ENCODE data around the gene TFPT.
A peak's percentile ranks its signal among the peaks of the same experiment; 100 is the strongest.

TFPT gene

DNA sequence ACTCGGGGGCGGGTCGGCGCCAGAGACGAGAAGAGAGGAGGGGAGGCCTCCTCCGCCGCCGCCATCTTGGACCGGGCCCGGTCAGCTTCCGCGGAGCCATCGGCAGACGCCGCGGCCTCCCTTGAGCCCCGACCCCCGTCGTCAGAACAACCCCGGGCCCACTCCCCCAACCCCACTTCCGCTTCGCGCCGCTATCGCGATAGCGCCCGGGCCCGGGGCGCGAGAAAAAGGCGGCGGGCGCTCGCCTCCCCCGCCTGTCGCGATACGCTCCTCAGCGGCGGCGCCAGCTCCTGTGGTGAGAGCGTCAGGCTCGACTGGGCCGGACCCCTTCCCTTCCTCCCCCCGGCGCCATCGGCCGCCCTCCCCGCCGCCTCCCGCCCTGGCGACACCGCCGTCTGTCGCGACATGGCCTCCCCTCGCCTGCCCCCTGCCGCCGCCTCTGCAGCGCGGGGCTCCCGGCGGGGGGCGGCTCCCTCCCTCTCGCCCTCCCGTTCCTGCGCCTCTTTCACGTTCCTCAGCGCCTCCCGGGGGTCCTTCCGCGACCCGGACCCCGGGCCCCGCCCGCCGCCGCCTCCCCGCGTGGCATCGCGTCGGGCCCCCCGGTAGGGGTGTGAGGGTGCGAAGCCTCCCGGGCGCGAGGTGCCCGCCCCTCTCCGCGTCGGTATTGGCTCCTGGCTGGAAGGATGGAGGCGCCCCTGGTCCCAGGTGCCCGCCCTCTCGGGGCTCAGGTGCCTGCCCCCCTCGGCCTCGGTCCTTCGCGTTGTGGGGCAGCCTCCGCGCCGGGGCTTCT lies 22.4 kb upstream of the TFPT start, which contains the start of gene CNOT3:
Gene CNOT3, plus strand, starts transcription at position 64 of the 790 bp plus-strand sequence. CDS start 5,217 bp downstream, outside the sequence.
- peak; percentile 55 for DNase-seq (ENCODE audit: low spot score)
- TF ChIP-seq, protein P1, sequence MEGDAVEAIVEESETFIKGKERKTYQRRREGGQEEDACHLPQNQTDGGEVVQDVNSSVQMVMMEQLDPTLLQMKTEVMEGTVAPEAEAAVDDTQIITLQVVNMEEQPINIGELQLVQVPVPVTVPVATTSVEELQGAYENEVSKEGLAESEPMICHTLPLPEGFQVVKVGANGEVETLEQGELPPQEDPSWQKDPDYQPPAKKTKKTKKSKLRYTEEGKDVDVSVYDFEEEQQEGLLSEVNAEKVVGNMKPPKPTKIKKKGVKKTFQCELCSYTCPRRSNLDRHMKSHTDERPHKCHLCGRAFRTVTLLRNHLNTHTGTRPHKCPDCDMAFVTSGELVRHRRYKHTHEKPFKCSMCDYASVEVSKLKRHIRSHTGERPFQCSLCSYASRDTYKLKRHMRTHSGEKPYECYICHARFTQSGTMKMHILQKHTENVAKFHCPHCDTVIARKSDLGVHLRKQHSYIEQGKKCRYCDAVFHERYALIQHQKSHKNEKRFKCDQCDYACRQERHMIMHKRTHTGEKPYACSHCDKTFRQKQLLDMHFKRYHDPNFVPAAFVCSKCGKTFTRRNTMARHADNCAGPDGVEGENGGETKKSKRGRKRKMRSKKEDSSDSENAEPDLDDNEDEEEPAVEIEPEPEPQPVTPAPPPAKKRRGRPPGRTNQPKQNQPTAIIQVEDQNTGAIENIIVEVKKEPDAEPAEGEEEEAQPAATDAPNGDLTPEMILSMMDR (IDR thresholded peaks at IDR 0.05; ENCODE audit: borderline replicate concordance, control extremely low read depth, extremely low read depth, insufficient read depth, missing control alignments), result no peak
- in situ Hi-C loops (cut with MboI; ENCODE audit: low sequenced_read_pairs, unreplicated experiment), result no loop called here

DNA sequence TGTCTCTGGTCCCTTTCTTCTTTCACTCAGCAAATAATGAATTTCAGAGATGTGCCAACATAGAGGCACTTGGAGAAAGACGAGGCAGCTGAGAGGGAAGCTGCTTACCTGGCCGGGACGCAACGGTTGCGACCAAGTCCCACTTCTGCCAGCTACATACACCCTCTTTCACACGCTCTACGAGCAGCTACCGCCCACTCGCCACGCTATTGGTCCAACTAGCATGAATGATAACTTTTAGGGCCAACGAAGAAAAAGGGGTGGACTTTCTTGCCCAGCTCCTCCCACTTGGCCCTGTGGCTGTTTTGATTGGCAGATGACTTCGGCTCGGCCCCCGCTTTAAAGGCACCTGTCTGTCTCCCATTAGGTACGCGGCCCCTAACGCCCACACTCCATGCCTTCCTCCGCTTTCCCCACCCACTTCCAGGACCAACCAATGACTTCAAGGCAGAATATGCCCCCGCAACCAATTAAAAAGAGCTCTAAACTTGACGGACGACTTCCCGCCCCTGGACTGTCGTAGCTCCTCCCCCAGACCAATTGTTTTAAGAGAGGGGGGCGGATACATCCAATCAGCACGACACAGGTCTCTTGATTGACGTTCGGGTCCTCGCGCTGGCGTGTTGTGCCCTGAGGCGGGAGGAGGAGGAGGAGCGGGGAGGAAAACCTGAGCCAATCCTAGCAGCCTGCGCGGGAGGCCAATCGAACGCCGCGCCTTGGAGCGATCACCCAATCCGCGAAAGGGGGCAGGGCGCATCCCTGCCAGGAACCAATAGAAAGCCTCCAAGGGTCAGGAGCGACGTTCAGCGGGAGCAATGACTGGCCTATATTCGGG lies 21.6 kb upstream of the TFPT start:
- in situ Hi-C loops (cut with MboI; ENCODE audit: low sequenced_read_pairs, unreplicated experiment), result no loop called here
- TF ChIP-seq, protein P1 (IDR thresholded peaks at IDR 0.05; ENCODE audit: borderline replicate concordance, control extremely low read depth, extremely low read depth, insufficient read depth, missing control alignments), result no peak

DNA sequence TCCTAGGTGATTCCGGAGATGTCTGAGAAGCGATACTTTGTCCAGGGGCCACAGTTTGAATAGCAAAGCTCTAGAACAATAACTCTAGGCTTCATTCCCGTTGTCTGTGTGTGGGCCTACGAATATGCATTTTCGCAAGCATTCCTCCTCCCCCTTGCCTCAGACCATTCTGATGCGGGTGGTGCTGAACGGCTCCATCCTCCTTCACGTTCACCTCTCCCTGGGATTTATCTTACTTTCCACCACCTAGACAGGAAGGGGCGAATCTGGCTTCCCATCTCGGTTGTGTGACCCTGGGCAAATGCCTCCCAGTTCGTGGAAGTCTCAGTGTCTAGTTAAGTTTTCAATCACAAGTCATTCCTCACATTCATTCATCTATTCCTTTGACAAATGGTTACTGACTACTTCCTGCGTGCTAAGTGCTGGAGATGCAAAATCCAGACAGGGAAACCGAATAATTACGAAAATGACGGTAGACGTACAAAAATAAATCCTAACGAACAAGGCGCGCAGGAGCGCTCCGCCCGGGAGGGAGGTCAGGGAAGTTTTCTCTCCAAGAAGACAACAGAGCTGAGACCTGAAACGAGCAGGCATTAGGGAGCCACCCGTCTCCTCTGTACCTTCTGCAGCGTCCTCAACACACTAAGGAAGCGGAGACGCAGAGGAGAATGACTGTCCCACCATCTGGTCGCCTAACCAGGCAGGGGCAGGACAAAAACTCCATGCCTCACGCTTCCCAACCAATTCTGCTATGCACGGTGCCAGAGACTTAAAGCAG lies 20.8 kb upstream of the TFPT start:
- TF ChIP-seq, protein P1 (IDR thresholded peaks at IDR 0.05; ENCODE audit: borderline replicate concordance, control extremely low read depth, extremely low read depth, insufficient read depth, missing control alignments), result no peak
- in situ Hi-C loops (cut with MboI; ENCODE audit: low sequenced_read_pairs, unreplicated experiment), result no loop called here
- DNase-seq (ENCODE audit: low spot score), result no peak

More for the DNA sequence above, 21.6 kb upstream of the TFPT start:
- DNase-seq (ENCODE audit: low spot score), result peak; percentile 97

DNA sequence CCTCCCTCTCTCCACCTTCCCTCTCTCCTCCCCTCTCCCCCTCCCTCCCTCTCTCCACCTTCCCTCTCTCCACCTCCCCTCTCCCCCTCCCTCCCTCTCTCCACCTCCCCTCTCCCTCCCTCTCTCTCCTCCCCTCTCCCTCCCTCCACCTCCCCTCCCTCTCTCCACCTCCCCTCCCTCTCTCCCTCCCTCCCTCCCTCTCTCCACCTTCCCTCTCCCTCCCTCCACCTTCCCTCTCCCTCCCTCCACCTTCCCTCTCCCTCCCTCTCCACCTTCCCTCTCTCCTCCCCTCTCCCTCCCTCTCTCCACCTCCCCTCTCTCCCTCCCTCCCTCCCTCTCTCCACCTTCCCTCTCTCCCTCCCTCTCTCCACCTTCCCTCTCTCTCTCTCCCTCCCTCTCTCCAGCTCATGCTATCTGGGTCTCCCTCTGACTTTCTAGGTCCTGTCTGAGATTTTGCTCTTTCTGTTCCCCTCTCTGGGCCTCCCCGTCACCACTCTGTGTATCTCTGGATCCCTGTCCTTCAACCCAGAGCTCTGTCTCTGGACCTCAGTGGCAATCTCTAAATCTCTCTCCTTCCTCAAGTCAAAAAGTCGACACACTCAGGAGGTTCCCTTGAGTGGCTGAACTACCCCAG lies 18.6 kb upstream of the TFPT start:
- no peak for DNase-seq (ENCODE audit: low spot score)
- in situ Hi-C loops (cut with MboI; ENCODE audit: low sequenced_read_pairs, unreplicated experiment), result no loop called here

DNA sequence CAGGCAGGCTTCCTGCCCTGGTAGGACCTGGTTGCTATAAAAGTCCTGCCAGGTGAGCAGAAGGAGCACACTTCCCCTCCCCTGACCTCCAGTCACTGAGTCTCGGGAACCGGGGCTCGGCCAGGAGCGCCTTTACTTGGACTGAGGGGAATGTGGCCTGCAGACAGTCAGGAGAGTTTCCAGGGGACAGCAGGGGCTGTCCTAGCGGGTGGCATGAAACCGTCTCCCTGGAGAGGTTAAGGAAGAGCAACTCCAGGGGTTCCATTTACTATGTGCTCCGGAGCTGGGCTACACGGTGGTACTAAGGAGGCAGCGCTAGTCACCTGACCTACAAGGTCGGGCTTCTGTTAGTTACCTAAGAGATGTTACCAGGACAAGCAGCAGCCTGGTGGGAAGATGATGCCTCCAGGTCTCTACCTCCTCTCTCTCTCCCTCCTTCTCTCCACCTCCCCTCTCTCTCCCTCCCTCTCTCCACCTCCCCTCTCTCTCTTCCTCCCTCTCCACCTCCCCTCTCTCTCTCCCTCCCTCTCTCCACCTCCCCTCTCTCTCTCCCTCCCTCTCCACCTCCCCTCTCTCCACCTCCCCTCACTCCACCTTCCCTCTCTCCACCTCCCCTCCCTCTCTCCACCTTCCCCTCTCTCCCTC lies 18.0 kb upstream of the TFPT start:
- TF ChIP-seq, protein P1 (IDR thresholded peaks at IDR 0.05; ENCODE audit: borderline replicate concordance, control extremely low read depth, extremely low read depth, insufficient read depth, missing control alignments), result no peak
- DNase-seq (ENCODE audit: low spot score), result no peak
- in situ Hi-C loops (cut with MboI; ENCODE audit: low sequenced_read_pairs, unreplicated experiment), result no loop called here

More for the DNA sequence above, 18.6 kb upstream of the TFPT start:
- TF ChIP-seq, protein P1 (IDR thresholded peaks at IDR 0.05; ENCODE audit: borderline replicate concordance, control extremely low read depth, extremely low read depth, insufficient read depth, missing control alignments), result no peak
